ENCODE data around the gene CITED4.

DNA sequence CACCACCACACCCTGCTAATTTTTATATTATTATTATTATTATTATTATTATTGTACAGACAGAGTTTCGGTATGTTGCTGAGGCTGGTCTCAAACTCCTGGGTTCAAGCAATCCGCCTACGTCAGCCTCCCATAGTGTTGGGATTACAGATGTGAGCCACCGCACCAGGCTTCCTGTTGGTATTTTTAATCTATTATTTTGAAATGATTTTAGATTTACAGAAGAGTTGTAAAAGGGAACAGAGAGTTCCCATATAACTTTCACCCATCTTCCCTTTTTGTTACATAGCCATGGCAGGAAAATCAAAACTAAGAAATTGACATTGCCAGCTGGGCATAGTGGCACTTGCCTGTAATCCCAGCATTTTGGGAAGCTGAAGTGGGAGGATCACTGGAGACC, 42.9 kb upstream of the CITED4 start:
- TF ChIP-seq, protein P1, sequence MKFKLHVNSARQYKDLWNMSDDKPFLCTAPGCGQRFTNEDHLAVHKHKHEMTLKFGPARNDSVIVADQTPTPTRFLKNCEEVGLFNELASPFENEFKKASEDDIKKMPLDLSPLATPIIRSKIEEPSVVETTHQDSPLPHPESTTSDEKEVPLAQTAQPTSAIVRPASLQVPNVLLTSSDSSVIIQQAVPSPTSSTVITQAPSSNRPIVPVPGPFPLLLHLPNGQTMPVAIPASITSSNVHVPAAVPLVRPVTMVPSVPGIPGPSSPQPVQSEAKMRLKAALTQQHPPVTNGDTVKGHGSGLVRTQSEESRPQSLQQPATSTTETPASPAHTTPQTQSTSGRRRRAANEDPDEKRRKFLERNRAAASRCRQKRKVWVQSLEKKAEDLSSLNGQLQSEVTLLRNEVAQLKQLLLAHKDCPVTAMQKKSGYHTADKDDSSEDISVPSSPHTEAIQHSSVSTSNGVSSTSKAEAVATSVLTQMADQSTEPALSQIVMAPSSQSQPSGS (IDR thresholded peaks at IDR 0.05; ENCODE audit: low read length): no peak
- no peak for TF ChIP-seq RAD21 (IDR thresholded peaks at IDR 0.05; ENCODE audit: insufficient read depth, low read depth, low read length)
- no peak for TF ChIP-seq ZNF384 (IDR thresholded peaks at IDR 0.05; ENCODE audit: borderline replicate concordance, low read depth, low read length)
- TF ChIP-seq NBN (IDR thresholded peaks at IDR 0.05): no peak
- TF ChIP-seq, protein P2, sequence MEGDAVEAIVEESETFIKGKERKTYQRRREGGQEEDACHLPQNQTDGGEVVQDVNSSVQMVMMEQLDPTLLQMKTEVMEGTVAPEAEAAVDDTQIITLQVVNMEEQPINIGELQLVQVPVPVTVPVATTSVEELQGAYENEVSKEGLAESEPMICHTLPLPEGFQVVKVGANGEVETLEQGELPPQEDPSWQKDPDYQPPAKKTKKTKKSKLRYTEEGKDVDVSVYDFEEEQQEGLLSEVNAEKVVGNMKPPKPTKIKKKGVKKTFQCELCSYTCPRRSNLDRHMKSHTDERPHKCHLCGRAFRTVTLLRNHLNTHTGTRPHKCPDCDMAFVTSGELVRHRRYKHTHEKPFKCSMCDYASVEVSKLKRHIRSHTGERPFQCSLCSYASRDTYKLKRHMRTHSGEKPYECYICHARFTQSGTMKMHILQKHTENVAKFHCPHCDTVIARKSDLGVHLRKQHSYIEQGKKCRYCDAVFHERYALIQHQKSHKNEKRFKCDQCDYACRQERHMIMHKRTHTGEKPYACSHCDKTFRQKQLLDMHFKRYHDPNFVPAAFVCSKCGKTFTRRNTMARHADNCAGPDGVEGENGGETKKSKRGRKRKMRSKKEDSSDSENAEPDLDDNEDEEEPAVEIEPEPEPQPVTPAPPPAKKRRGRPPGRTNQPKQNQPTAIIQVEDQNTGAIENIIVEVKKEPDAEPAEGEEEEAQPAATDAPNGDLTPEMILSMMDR (IDR thresholded peaks at IDR 0.05 in 2 of 3, conservative IDR thresholded peaks at IDR 0.05 in 1 of 3; ENCODE audit: control insufficient read depth in 2 of 3, extremely low read depth in 1 of 3, insufficient read depth in 1 of 3, low read depth in 3 of 3, low read length in 3 of 3): no peak
- TF ChIP-seq CBFB (IDR thresholded peaks at IDR 0.05; ENCODE audit: low read depth): no peak
- TF ChIP-seq, protein P3, sequence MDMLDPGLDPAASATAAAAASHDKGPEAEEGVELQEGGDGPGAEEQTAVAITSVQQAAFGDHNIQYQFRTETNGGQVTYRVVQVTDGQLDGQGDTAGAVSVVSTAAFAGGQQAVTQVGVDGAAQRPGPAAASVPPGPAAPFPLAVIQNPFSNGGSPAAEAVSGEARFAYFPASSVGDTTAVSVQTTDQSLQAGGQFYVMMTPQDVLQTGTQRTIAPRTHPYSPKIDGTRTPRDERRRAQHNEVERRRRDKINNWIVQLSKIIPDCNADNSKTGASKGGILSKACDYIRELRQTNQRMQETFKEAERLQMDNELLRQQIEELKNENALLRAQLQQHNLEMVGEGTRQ (IDR thresholded peaks at IDR 0.05; ENCODE audit: borderline replicate concordance, low read depth, low read length): no peak
- TF ChIP-seq TAF1 (IDR thresholded peaks at IDR 0.05; ENCODE audit: borderline replicate concordance, low read depth, low read length): no peak
- no peak for TF ChIP-seq BHLHE40 (IDR thresholded peaks at IDR 0.05; ENCODE audit: borderline replicate concordance in 1 of 2, low read depth in 2 of 2, low read length in 1 of 2)
- no peak for TF ChIP-seq RCOR1 (conservative IDR thresholded peaks at IDR 0.05; ENCODE audit: low read depth, low read length)
- no peak for TF ChIP-seq MYC (IDR thresholded peaks at IDR 0.05; ENCODE audit: insufficient read depth, insufficient read length, insufficient replicate concordance, low read length, severe bottlenecking)
- no peak for TF ChIP-seq EGR1 (IDR thresholded peaks at IDR 0.05; ENCODE audit: borderline replicate concordance in 1 of 2, low read depth in 2 of 2, low read length in 2 of 2)

Data from GM12878 (cell line).